ENCODE measurements around the gene ILDR2.

ILDR2 gene

GRCh38 chr1:166999500-167000055 lies 24.2 kb upstream of the ILDR2 start:
- TF ChIP-seq ZNF16 (tag by site-specific recombination; IDR thresholded peaks at IDR 0.05; ENCODE audit: low read depth) = no peak
- TF ChIP-seq, protein P1, sequence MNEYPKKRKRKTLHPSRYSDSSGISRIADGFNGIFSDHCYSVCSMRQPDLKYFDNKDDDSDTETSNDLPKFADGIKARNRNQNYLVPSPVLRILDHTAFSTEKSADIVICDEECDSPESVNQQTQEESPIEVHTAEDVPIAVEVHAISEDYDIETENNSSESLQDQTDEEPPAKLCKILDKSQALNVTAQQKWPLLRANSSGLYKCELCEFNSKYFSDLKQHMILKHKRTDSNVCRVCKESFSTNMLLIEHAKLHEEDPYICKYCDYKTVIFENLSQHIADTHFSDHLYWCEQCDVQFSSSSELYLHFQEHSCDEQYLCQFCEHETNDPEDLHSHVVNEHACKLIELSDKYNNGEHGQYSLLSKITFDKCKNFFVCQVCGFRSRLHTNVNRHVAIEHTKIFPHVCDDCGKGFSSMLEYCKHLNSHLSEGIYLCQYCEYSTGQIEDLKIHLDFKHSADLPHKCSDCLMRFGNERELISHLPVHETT (tag by site-specific recombination; IDR thresholded peaks at IDR 0.05) = no peak
- no peak for TF ChIP-seq YY1 (tag by site-specific recombination; IDR thresholded peaks at IDR 0.05)
- CTCF ChIA-PET = interaction anchor here (0.7 to 1.9 kb wide), 4 partner anchors 25 to 221 kb away, joined by 3 to 5 read pairs (median 3); no protein-coding TSS in a partner anchor
- POLR2A ChIA-PET = no interaction called here
- Histone ChIP-seq H3K27ac (ENCODE audit: extremely low read depth, low read depth, low read length) (no peak overlapping the region), H3K4me3 (ENCODE audit: low read depth, low read length) (no peak overlapping the region), H3K9me3 (ENCODE audit: control insufficient read depth, insufficient read depth, low read depth, low read length) (no peaks in the 10 kb centered on the region), H3K36me3 (ENCODE audit: control insufficient read depth in 2 of 2, insufficient read depth in 1 of 2, low read length in 2 of 2) (no peaks in the 10 kb centered on the region), H3K4me1 (ENCODE audit: control insufficient read depth, insufficient read depth, low read length) (no peaks in the 10 kb centered on the region)

GRCh38 chr1:166999075-166999474 lies 23.7 kb upstream of the ILDR2 start:
- TF ChIP-seq ZNF626 (tag by site-specific recombination; IDR thresholded peaks at IDR 0.05) (no peak), MYNN (tag by site-specific recombination; IDR thresholded peaks at IDR 0.05; ENCODE audit: borderline replicate concordance) (no peak), PRDM1 (tag by site-specific recombination; IDR thresholded peaks at IDR 0.05) (0 out of 2 replicates have a peak, but pooled peaks have one; percentile 36), ZNF404 (tag by site-specific recombination; IDR thresholded peaks at IDR 0.05) (no peak), ZNF664 (tag by site-specific recombination; IDR thresholded peaks at IDR 0.05) (no peak), ZNF433 (tag by site-specific recombination; IDR thresholded peaks at IDR 0.05; ENCODE audit: low read depth) (no peak), BCL11A (tag by site-specific recombination; IDR thresholded peaks at IDR 0.05; ENCODE audit: low read depth) (no peak)
- POLR2A ChIA-PET = no interaction called here
- Histone ChIP-seq H3K4me3 (ENCODE audit: low read depth, low read length) (no peak overlapping the region), H3K9me3 (ENCODE audit: control insufficient read depth, insufficient read depth, low read depth, low read length) (no peaks in the 10 kb centered on the region), H3K36me3 (ENCODE audit: control insufficient read depth in 2 of 2, insufficient read depth in 1 of 2, low read length in 2 of 2) (no peaks in the 10 kb centered on the region), H3K4me1 (ENCODE audit: control insufficient read depth, insufficient read depth, low read length) (no peaks in the 10 kb centered on the region), H3K27ac (ENCODE audit: extremely low read depth, low read depth, low read length) (no peak overlapping the region)
- CTCF ChIA-PET = interaction anchor here (0.7 to 1.9 kb wide), 4 partner anchors 25 to 221 kb away, joined by 3 to 5 read pairs (median 3); no protein-coding TSS in a partner anchor

DNA sequence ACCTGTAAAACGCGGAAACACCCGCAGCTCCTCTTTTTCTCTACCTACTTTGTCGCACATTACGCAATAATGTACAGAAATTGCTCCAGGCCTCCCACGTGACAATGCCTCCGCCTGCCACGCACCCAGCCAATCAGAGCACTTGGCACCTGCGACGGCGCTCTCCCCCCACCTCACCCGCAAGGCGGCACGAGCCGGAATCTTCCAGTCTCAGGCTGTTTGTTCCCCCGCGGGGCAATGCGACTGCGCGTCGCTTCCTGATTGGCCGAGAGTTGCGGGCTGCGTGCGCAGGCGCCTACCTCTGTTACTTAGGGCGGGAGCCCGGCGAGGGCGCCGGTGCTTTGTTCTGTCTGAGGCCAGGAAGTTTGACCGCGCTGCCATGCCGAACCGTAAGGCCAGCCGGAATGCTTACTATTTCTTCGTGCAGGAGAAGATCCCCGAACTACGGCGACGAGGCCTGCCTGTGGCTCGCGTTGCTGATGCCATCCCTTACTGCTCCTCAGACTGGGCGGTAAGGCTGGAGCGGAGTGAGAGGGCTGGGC lies 13.7 kb upstream of the ILDR2 start, which contains the start of gene MAEL:
Gene MAEL, plus strand, starts transcription at position 307 of the 542 bp plus-strand sequence. Its CDS starts 73 bp downstream, at position 380.
- H3K4me1 ChIP-seq (ENCODE audit: control insufficient read depth, insufficient read depth, low read length) = no peaks in the 10 kb centered on the region
- no peaks in the 10 kb centered on the region for H3K9me3 ChIP-seq (ENCODE audit: control insufficient read depth, insufficient read depth, low read depth, low read length)
- no peak within 1 kb of the TSS for H3K4me3 ChIP-seq (ENCODE audit: low read depth, low read length)
- ChIA-PET POLR2A (no interaction called here), CTCF (no interaction called here)
- H3K36me3 ChIP-seq (ENCODE audit: control insufficient read depth in 2 of 2, insufficient read depth in 1 of 2, low read length in 2 of 2) = no peaks in the 10 kb centered on the region
- H3K27ac ChIP-seq (ENCODE audit: extremely low read depth, low read depth, low read length) = no peak within 1 kb of the TSS
- TF ChIP-seq ZNF670 (tag by site-specific recombination; IDR thresholded peaks at IDR 0.05; ENCODE audit: low read depth) (no peak), ZNF394 (tag by site-specific recombination; IDR thresholded peaks at IDR 0.05; ENCODE audit: borderline replicate concordance) (no peak), MYNN (tag by site-specific recombination; IDR thresholded peaks at IDR 0.05; ENCODE audit: borderline replicate concordance) (no peak), ZNF155 (tag by site-specific recombination; IDR thresholded peaks at IDR 0.05) (no peak), ZNF768 (tag by site-specific recombination; IDR thresholded peaks at IDR 0.05) (no peak), ZBTB6 (tag by site-specific recombination; IDR thresholded peaks at IDR 0.05) (no peak), ZNF580 (tag by site-specific recombination; IDR thresholded peaks at IDR 0.05) (no peak), ZNF561 (tag by site-specific recombination; IDR thresholded peaks at IDR 0.05; ENCODE audit: borderline replicate concordance) (no peak), ZNF112 (tag by site-specific recombination; IDR thresholded peaks at IDR 0.05) (no peak), BCL11A (tag by site-specific recombination; IDR thresholded peaks at IDR 0.05; ENCODE audit: low read depth) (no peak)
- TF ChIP-seq, protein P2, sequence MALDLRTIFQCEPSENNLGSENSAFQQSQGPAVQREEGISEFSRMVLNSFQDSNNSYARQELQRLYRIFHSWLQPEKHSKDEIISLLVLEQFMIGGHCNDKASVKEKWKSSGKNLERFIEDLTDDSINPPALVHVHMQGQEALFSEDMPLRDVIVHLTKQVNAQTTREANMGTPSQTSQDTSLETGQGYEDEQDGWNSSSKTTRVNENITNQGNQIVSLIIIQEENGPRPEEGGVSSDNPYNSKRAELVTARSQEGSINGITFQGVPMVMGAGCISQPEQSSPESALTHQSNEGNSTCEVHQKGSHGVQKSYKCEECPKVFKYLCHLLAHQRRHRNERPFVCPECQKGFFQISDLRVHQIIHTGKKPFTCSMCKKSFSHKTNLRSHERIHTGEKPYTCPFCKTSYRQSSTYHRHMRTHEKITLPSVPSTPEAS (tag by site-specific recombination; IDR thresholded peaks at IDR 0.05) = no peak
- TF ChIP-seq, protein P3, sequence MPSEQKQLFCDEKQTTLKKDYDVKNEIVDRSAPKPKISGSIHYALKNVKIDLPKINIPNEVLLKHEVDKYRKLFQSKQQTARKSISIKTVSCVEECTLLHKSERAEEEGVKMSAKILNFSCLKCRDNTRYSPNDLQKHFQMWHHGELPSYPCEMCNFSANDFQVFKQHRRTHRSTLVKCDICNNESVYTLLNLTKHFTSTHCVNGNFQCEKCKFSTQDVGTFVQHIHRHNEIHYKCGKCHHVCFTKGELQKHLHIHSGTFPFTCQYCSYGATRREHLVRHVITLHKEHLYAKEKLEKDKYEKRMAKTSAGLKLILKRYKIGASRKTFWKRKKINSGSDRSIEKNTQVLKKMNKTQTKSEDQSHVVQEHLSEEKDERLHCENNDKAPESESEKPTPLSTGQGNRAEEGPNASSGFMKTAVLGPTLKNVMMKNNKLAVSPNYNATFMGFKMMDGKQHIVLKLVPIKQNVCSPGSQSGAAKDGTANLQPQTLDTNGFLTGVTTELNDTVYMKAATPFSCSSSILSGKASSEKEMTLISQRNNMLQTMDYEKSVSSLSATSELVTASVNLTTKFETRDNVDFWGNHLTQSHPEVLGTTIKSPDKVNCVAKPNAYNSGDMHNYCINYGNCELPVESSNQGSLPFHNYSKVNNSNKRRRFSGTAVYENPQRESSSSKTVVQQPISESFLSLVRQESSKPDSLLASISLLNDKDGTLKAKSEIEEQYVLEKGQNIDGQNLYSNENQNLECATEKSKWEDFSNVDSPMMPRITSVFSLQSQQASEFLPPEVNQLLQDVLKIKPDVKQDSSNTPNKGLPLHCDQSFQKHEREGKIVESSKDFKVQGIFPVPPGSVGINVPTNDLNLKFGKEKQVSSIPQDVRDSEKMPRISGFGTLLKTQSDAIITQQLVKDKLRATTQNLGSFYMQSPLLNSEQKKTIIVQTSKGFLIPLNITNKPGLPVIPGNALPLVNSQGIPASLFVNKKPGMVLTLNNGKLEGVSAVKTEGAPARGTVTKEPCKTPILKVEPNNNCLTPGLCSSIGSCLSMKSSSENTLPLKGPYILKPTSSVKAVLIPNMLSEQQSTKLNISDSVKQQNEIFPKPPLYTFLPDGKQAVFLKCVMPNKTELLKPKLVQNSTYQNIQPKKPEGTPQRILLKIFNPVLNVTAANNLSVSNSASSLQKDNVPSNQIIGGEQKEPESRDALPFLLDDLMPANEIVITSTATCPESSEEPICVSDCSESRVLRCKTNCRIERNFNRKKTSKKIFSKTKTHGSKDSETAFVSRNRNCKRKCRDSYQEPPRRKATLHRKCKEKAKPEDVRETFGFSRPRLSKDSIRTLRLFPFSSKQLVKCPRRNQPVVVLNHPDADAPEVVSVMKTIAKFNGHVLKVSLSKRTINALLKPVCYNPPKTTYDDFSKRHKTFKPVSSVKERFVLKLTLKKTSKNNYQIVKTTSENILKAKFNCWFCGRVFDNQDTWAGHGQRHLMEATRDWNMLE (tag by site-specific recombination; conservative IDR thresholded peaks at IDR 0.05; ENCODE audit: low read depth) = no peak

Measured in HEK293 (cell line).